ENCODE measurements around the gene PRODH2. TPM values are rescaled to one million over a fixed set of nuclear protein-coding genes. Genes with fewer than 3 reads are reported as not detected.

Gene PRODH2
- total RNA-seq, 1 experiment from 2014 or later: 0.44 TPM

- TF ChIP-seq EZH2 (IDR thresholded peaks at IDR 0.05) (no peak), ZNF274 (IDR thresholded peaks at IDR 0.05; ENCODE audit: low read depth, low read length) (no peak), SIN3A (IDR thresholded peaks at IDR 0.05; ENCODE audit: low read depth) (no peak)
- no peaks in the 10 kb centered on the region for H3K9me3 ChIP-seq (ENCODE audit: control insufficient read depth in 1 of 2, insufficient read depth in 1 of 2, low read depth in 1 of 2, low read length in 2 of 2)
- POLR2A ChIA-PET: no interaction called here
- no peak overlapping the region for H3K4me3 ChIP-seq (replicated peaks in 1 of 2; ENCODE audit: low read depth in 1 of 2, low read length in 2 of 2)
- H3K27ac ChIP-seq (ENCODE audit: low read depth, low read length): no peak overlapping the region
- intact Hi-C loops (cut with micrococcal nuclease): no loop called here
- H3K4me2 ChIP-seq (ENCODE audit: low read length): no peak overlapping the region
- H3K27me3 ChIP-seq (ENCODE audit: insufficient read depth, low read length): no peaks in the 10 kb centered on the region
- RAD21 ChIA-PET (ENCODE audit: low non-redundant PET in 1 of 2, low total read pairs in 2 of 2, uncharacterized antibody in 2 of 2, unreplicated experiment in 2 of 2): no interaction called here
- CTCF ChIA-PET: no interaction called here
- no peaks in the 10 kb centered on the region for H3K79me2 ChIP-seq (ENCODE audit: insufficient read depth, low read length)
- no TSS peak for BruUV-seq (replicated peaks)
- peaks cover 0 to 5% of the 10 kb centered on the region in 2 experiments; a peak in 2 of 4 replicates for H3K4me1 ChIP-seq (ENCODE audit: control insufficient read depth in 1 of 2, insufficient read depth in 2 of 2, low read length in 2 of 2)
- no peaks in the 10 kb centered on the region for H3K9me2 ChIP-seq (ENCODE audit: insufficient read depth)
- no peak overlapping the region for H3K9ac ChIP-seq (ENCODE audit: low read length)
- H4K20me1 ChIP-seq (ENCODE audit: insufficient read depth): no peaks in the 10 kb centered on the region
- DNase-seq (ENCODE audit: low read depth, low spot score) (no peak), ATAC-seq (no peak)
- no peak overlapping the region for H2AFZ ChIP-seq (ENCODE audit: low read depth, low read length, poor library complexity, severe bottlenecking)
- no peaks in the 10 kb centered on the region for H3K36me3 ChIP-seq (ENCODE audit: control insufficient read depth in 1 of 2, insufficient read depth in 2 of 2, low read length in 2 of 2)
Observed at GRCh38 chr19:35791814-35792279, 20.8 kb downstream of the PRODH2 start.

GRCh38 chr19:35790981-35791813 lies 21.4 kb downstream of the PRODH2 start:
- ATAC-seq: peak; percentile 70
- intact Hi-C loops (cut with micrococcal nuclease): no loop called here
- Histone ChIP-seq H3K4me2 (ENCODE audit: low read length) (no peak overlapping the region), H3K9ac (ENCODE audit: low read length) (no peak overlapping the region), H3K9me3 (ENCODE audit: control insufficient read depth in 1 of 2, insufficient read depth in 1 of 2, low read depth in 1 of 2, low read length in 2 of 2) (no peaks in the 10 kb centered on the region), H3K27me3 (ENCODE audit: insufficient read depth, low read length) (no peaks in the 10 kb centered on the region), H4K20me1 (ENCODE audit: insufficient read depth) (no peaks in the 10 kb centered on the region), H3K9me2 (ENCODE audit: insufficient read depth) (no peaks in the 10 kb centered on the region), H3K4me1 (ENCODE audit: control insufficient read depth in 1 of 2, insufficient read depth in 2 of 2, low read length in 2 of 2) (peaks cover 0 to 5% of the 10 kb centered on the region in 2 experiments; a peak in 2 of 4 replicates), H3K36me3 (ENCODE audit: control insufficient read depth in 1 of 2, insufficient read depth in 2 of 2, low read length in 2 of 2) (no peaks in the 10 kb centered on the region), H2AFZ (ENCODE audit: low read depth, low read length, poor library complexity, severe bottlenecking) (no peak overlapping the region), H3K4me3 (replicated peaks in 1 of 2; ENCODE audit: low read depth in 1 of 2, low read length in 2 of 2) (no peak overlapping the region), H3K27ac (ENCODE audit: low read depth, low read length) (no peak overlapping the region; the same call in 1 of the 2 replicates), H3K79me2 (ENCODE audit: insufficient read depth, low read length) (no peaks in the 10 kb centered on the region)
- CTCF ChIA-PET: no interaction called here
- BruUV-seq (replicated peaks): no TSS peak
- RAD21 ChIA-PET (ENCODE audit: low non-redundant PET in 1 of 2, low total read pairs in 2 of 2, uncharacterized antibody in 2 of 2, unreplicated experiment in 2 of 2): no interaction called here
- no peak for DNase-seq (ENCODE audit: low read depth, low spot score)
- POLR2A ChIA-PET: no interaction called here
- TF ChIP-seq FOSL1 (IDR thresholded peaks at IDR 0.05; ENCODE audit: low read depth): no peak
- TF ChIP-seq CTCF (IDR thresholded peaks at IDR 0.05 in 2 of 3, conservative IDR thresholded peaks at IDR 0.05 in 1 of 3; ENCODE audit: borderline replicate concordance in 1 of 3, insufficient read depth in 1 of 3, low read depth in 2 of 3, low read length in 2 of 3): peak in 2 of 3 experiments; percentile 32 to 34; a peak in 1 of 6 replicates
